Liver (tissue), 3 donors: Measurements from ENCODE around the gene PARP4.
"Not testable (repeated sequence)": the region's sequence is repeated elsewhere in the genome, so short reads cannot be mapped to it uniquely, and the experiment has no call there.

Experiments
- ATF3 ChIP-seq: IDR thresholded peaks from 2 replicates; pipeline ENCODE4 v1.6.1; 2016; ENCODE audit warnings: antibody characterized with exemption
- CTCF ChIP-seq: fragments of 150-350 bp; IDR thresholded peaks from 2 replicates; pipeline ENCODE4 v1.5.1; 2017; ENCODE audit warnings: improper control_type of control experiment, low read depth, low read length; ENCODE audit not compliant: missing input control
- FOXA2 ChIP-seq: IDR thresholded peaks from 2 replicates; pipeline ENCODE4 v1.6.1; 2016; ENCODE audit warnings: antibody characterized with exemption
- GABPA ChIP-seq, 2 donors: IDR thresholded peaks in 1 of 2; conservative IDR thresholded peaks in 1 of 2; 2 replicates each; pipeline ENCODE4 v1.6.1; 2016; ENCODE audit warnings: antibody characterized with exemption in 2 of 2, mild to moderate bottlenecking in 1 of 2, moderate library complexity in 1 of 2
- JUND ChIP-seq, 2 donors: IDR thresholded peaks; 2 replicates each; pipeline ENCODE4 v1.6.1; 2016; ENCODE audit warnings: antibody characterized with exemption in 2 of 2
- MAX ChIP-seq: IDR thresholded peaks from 2 replicates; pipeline ENCODE4 v1.6.1; 2016; ENCODE audit warnings: antibody characterized with exemption
- NR2F2 ChIP-seq: IDR thresholded peaks from 2 replicates; pipeline ENCODE4 v1.6.1; 2016; ENCODE audit warnings: antibody characterized with exemption
- RAD21 ChIP-seq, 2 donors: IDR thresholded peaks; 2 replicates each; pipeline ENCODE4 v1.6.1; 2016; ENCODE audit warnings: antibody characterized with exemption in 2 of 2, mild to moderate bottlenecking in 2 of 2
- REST ChIP-seq: IDR thresholded peaks from 2 replicates; pipeline ENCODE4 v1.6.1; 2016; ENCODE audit warnings: antibody characterized with exemption, mild to moderate bottlenecking
- RXRA ChIP-seq, 2 donors: IDR thresholded peaks; 2 replicates each; pipeline ENCODE4 v1.6.1; 2017 to 2018; ENCODE audit warnings: antibody characterized with exemption in 2 of 2, mild to moderate bottlenecking in 1 of 2
- SP1 ChIP-seq: IDR thresholded peaks from 2 replicates; pipeline ENCODE4 v1.6.1; 2018; ENCODE audit warnings: antibody characterized with exemption, mild to moderate bottlenecking
- TAF1 ChIP-seq: conservative IDR thresholded peaks from 2 replicates; pipeline ENCODE4 v1.6.1; 2016; ENCODE audit warnings: antibody characterized with exemption, mild to moderate bottlenecking
- YY1 ChIP-seq: IDR thresholded peaks from 2 replicates; pipeline ENCODE4 v1.6.1; 2016; ENCODE audit warnings: antibody characterized with exemption, mild to moderate bottlenecking
- ZBTB33 ChIP-seq: IDR thresholded peaks from 2 replicates; pipeline ENCODE4 v1.6.1; 2016; ENCODE audit warnings: antibody characterized with exemption
- donor health status: healthy.
- donor health status: healthy.

GRCh38 chr13:24488092-24488491 is 24.5 kb downstream of the PARP4 start:
- TF ChIP-seq CTCF; RAD21 (IDR thresholded peaks at IDR 0.05); TAF1; REST; GABPA (IDR thresholded peaks at IDR 0.05 in 1 of 2, conservative IDR thresholded peaks at IDR 0.05 in 1 of 2); JUND (IDR thresholded peaks at IDR 0.05); RXRA (IDR thresholded peaks at IDR 0.05); ATF3; NR2F2; ZBTB33; SP1; MAX; YY1; FOXA2: not testable (repeated sequence)
